Adipose tissue (tissue), 3 donors: ENCODE measurements around the gene FAF1. TPM values are rescaled to one million over a fixed set of nuclear protein-coding genes. Genes with fewer than 3 reads are reported as not detected.
"Not testable (repeated sequence)": the region's sequence is repeated elsewhere in the genome, so short reads cannot be mapped to it uniquely, and the experiment has no call there.

Source experiments
- H3K27ac ChIP-seq: one replicate; pipeline ENCODE4 v1.5.1; 2013; ENCODE audit warnings: low read depth, low read length
- WGBS, 3 donors: extraction: QIAGEN DNeasy Blood & Tissue Kit; methylation state at CpG; one replicate each; pipeline ENCODE4 v1.1.7; 2013; 5-methylcytosine and 5-hydroxymethylcytosine counted together
- polyA plus RNA-seq, 3 donors: library from polyadenylated mRNA; stranded (reverse); fragments of 200-250 nt; gene quantifications; one replicate each; pipeline ENCODE4 v1.2.3, GENCODE V29; 2013
- donor health status: healthy with polysubstance abuse.
- donor health status: Bipolar disorder and iron deficiency.
- donor health status: healthy.

The FAF1 gene
- polyA plus RNA-seq, 3 donors = 26.5 to 32.8 (median 28.2) TPM

DNA sequence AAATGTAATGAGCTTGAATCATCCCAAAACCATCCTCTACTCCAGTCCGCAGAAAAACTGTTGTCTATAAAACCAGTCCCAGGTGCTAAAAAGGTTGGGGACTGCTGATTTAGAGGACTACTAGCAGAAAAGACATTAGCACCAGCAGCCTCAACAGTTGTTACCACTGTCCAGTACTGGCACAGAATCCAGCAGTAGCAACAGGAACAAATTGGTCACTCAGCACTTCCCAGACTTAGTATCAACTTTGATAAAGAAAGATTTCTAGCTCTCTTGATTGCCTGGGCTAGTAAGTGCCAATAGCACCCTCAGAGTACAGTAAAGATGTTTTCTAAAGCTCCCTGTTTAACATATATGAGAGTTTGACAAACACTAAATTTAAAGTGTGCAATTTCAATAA, 127.9 kb downstream of the FAF1 start:
- no peak overlapping the region for H3K27ac ChIP-seq
- WGBS, 3 donors = 100% methylated on average over 1 of the region's 1 CpG

DNA sequence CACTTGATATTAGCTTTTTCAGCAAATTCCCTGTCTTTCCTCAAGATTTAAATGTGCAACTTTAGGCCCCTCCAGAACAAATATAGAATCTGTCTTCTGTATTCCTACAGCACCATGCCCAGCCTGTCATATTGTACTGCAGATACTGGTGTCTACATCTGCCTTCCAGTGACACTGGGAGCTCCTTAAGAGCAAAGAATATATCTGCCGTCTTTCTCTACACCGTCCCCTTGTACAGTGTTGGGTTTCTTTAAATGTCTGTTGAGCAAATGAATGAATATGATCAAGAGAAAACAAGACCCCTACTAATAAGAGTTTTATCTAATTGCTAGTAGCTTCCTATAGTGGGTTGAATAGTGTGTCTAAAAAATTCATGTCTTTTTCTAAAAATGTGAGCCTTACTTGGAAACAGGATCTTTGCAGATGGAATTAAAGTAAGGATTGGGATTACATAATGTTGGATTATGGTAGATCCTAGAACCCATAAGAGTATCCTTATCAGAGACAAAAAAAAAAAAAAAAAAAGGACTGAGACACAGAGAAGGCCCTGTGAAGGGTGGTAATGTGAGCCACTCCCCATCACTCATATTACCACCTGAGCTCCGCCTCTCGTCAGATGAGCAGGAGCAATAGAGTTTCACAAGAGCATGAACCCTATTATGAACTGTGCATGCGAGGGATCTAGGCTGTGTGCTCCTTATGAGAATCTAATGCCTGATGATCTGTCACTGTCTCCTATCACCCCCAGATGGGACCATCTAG, 128.6 kb downstream of the FAF1 start:
- 88 to 100% (median 98%) methylated on average over 5 of the region's 5 CpGs for WGBS, 3 donors
- no peak overlapping the region for H3K27ac ChIP-seq

DNA sequence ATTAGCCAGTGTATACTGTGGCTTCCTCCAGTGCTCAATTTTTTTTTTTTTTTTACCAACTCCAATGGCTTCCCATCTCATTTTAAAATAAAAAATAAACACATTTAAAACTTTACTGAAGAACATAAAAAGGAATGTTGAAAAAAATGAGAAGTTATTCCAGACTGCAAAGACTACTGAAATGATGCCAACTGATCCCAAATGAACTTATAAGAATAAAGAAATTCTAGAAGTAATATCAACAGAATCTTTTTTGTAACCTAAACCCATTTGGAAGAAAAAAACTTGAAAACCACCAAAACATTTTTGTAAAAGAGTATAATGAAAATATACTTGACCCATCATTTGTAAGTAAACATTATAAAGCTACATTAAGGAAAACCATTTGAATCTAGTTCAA, 129.4 kb downstream of the FAF1 start:
- H3K27ac ChIP-seq = no peak overlapping the region

- H3K27ac ChIP-seq = no peak overlapping the region
- WGBS, 3 donors = 9 to 49% (median 40%) methylated on average over 1 of the region's 1 CpG
These were observed 130.8 kb downstream of the FAF1 start for GRCh38 chr1:50829014-50829958.

GRCh38 chr1:50827546-50827945, 132.5 kb downstream of the FAF1 start:
- H3K27ac ChIP-seq = no peak overlapping the region
- 95 to 97% (median 95%) methylated on average over 4 of the region's 4 CpGs for WGBS, 3 donors

GRCh38 chr1:50826792-50827191, 133.3 kb downstream of the FAF1 start:
- whole genome bisulfite sequencing, 3 donors = 95 to 99% (median 98%) methylated on average over 21 of the region's 21 CpGs
- not testable (repeated sequence) for H3K27ac ChIP-seq

- H3K27ac ChIP-seq = no peak overlapping the region
- 80 to 97% (median 91%) methylated on average over 3 of the region's 3 CpGs for WGBS, 3 donors
These were observed 137.9 kb downstream of the FAF1 start for GRCh38 chr1:50822035-50822776.

GRCh38 chr1:50820545-50820944, 139.5 kb downstream of the FAF1 start:
- 89 to 95% (median 90%) methylated on average over 2 of the region's 2 CpGs for WGBS, 3 donors

GRCh38 chr1:50812346-50812745, 147.7 kb downstream of the FAF1 start:
- 94 to 98% (median 94%) methylated on average over 4 of the region's 4 CpGs for WGBS, 3 donors
- no peak overlapping the region for H3K27ac ChIP-seq

More at GRCh38 chr1:50820545-50820944, 139.5 kb downstream of the FAF1 start:
- H3K27ac ChIP-seq = no peak overlapping the region

GRCh38 chr1:50808296-50808695, 151.8 kb downstream of the FAF1 start:
- WGBS, 3 donors = 97 to 98% (median 98%) methylated on average over 3 of the region's 3 CpGs
- no peak overlapping the region for H3K27ac ChIP-seq

GRCh38 chr1:50796272-50796671, 163.8 kb downstream of the FAF1 start:
- no peak overlapping the region for H3K27ac ChIP-seq
- 74 to 76% (median 76%) methylated on average over 2 of the region's 2 CpGs for WGBS, 3 donors

DNA sequence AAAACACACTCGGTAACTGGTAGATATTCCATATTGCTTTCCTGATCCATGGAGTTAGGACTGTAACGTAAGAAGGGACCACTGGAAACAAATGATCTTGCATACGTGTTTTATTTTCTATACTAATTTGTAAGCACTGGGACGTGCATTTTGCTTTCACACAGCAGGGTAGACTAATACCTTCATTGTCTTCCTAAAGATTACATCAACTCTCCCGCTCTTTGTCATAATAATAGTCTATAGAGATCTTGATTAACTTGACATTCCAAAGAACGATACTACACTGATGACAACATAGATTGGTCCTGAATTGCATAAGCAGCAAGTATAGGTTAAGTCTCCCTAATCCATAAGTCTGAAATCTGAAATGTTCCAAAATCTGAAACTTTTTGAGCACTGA, 166.5 kb downstream of the FAF1 start:
- H3K27ac ChIP-seq = no peak overlapping the region
- WGBS, 3 donors = 95 to 98% (median 95%) methylated on average over 6 of the region's 6 CpGs

- H3K27ac ChIP-seq = no peak overlapping the region
- WGBS, 3 donors = 90 to 93% (median 91%) methylated on average over 3 of the region's 3 CpGs
These were observed 172.8 kb downstream of the FAF1 start for GRCh38 chr1:50787266-50787665.

DNA sequence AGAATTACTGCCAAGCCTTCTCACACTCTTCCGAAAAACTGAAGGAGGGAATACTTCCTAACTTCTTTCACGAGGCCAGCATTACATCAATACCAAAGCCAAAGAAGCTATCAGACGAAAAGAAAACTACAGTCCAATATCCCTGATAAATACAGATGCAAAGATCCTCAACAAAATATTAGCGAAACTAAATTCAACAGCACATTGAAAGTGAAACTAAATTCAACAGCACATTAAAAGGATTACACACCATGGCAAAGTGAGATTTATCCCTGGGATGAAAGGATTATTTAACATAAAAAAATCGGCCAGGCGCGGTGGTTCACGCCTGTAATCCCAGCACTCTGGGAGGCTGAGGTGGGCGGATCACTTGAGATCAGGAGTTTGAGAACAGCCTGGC, 176.8 kb downstream of the FAF1 start:
- no peak overlapping the region for H3K27ac ChIP-seq
- 86 to 96% (median 89%) methylated on average over 9 of the region's 9 CpGs for WGBS, 3 donors

GRCh38 chr1:50780797-50781196, 179.3 kb downstream of the FAF1 start:
- WGBS, 3 donors = 97 to 98% (median 98%) methylated on average over 4 of the region's 4 CpGs
- H3K27ac ChIP-seq = no peak overlapping the region

DNA sequence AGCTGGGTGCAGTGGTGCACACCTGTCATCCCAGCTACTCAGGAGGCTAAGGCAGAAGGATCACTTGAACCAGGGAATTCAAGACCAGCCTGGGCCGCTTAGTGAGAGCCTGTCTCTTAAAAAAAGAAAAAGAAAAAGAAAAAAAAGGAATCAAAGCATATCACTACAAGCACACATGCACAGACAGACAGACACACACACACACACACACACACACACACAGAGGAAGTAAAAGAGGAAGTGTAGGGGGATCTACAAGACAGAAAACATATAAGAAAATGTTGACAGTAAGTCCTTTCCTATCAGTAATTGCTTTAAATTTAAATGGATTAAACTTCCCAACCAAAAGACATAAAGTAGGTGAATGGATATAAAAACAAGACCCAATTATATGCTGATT, 180.3 kb downstream of the FAF1 start:
- WGBS, 3 donors = 93 to 96% (median 94%) methylated on average over 1 of the region's 1 CpG
- no peak overlapping the region for H3K27ac ChIP-seq

DNA sequence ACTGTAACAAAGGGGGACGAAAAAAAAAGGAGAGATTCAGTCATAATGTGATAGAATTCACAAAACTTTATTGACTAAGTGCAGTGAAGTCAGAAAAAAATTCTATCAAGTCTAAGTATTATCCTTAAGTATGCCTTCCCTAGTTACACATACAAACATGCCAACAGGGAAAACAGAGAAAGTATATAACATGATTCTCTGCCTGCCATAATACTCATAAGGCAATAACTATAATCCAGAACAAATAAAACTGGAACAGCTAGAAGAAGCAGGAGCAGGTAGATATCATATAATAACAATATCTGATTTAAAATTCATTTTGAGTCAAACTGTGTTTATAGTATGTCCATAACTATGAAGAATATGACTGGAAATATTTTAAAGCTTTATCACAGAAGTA, 184.3 kb downstream of the FAF1 start:
- 52 to 89% (median 83%) methylated on average over 1 of the region's 1 CpG for WGBS, 3 donors
- H3K27ac ChIP-seq = no peak overlapping the region

DNA sequence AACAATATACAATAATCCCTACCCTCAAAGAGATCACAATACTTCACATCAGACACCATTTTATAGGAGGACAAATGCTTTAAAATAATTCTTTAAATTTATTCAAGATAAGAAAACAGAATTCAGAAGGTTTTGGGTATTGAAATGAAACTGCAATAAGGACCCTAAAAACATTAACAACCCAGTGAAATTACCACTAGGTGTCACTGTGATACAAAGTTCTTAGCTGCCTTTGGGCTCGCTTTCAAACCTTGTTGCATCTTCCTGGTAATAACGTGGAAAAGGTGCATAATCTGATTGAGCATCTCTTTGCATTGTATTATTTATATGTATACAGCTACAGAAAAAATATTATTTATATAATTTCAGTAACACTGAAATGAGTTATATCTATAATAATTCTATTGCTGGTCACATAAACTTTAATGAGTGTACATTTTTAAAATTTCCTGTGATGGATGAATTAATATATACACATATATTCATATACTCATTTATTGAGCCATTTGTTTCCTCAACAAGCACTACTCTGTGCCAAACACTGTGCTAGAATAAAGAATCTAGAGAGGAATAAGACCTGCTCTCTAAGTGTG, 185.2 kb downstream of the FAF1 start:
- WGBS, 3 donors = 1 to 7% (median 3%) methylated on average over 2 of the region's 2 CpGs

DNA sequence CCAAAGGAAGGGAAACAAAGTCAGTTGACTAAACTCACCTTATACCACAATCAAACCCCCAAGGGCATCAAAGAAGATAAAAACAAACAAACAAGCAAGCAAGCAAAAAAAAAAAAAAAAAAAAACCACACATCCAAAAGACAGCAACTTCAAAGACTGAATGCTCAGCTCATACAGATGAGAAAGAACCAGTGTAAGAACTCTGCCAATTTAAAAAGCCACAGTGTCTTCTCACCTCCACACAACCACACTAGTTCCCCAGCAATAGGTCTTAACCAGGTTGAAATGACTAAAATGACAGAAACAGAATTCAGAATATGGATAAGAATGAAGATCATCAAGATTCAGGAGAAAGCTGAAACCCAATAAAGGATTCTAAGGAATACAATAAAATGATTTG, 193.4 kb downstream of the FAF1 start:
- no peak overlapping the region for H3K27ac ChIP-seq

More for the DNA sequence above, 185.2 kb downstream of the FAF1 start:
- H3K27ac ChIP-seq = no peak overlapping the region
